WTC11 (cell line): ENCODE measurements around the gene MTCL1.

ENCODE experiments used
- USF2 ChIP-seq: sonication (generic); formaldehyde crosslinking; IDR thresholded peaks from 2 replicates; pipeline ENCODE4 v1.8.1; 2023; ENCODE audit warnings: mild to moderate bottlenecking, missing genetic modification reagents, moderate library complexity
- ZSCAN18 ChIP-seq: fragments of 250-450 bp; sonication (Bioruptor Pico); IDR thresholded peaks from 2 replicates; pipeline ENCODE4 v2.1.2; 2022; ENCODE audit warnings: mild to moderate bottlenecking, moderate library complexity

- no peak for TF ChIP-seq ZSCAN18 (CRISPR knock-in tag)
- TF ChIP-seq USF2 (CRISPR knock-in tag): no peak
Observed at GRCh38 chr18:8726281-8726680, 20.9 kb downstream of the MTCL1 start.
